K562 (cell line): Measurements from ENCODE around the gene TNFRSF6B. TPM values are rescaled to one million over a fixed set of nuclear protein-coding genes. Genes with fewer than 3 reads are reported as not detected.

Source experiments
- CBX1 ChIP-seq: sonication (generic); IDR thresholded peaks from 2 replicates; pipeline ENCODE4 v1.6.1; 2016; ENCODE audit warnings: antibody characterized with exemption, low read depth, mild to moderate bottlenecking
- FOXA3 ChIP-seq, 2 experiments: fragments of 450-650 bp in 1 of 2; sonication (generic) in 1 of 2; formaldehyde crosslinking; IDR thresholded peaks in 1 of 2; conservative IDR thresholded peaks in 1 of 2; 2 replicates each; pipeline versions ENCODE4 v1.4.0 to v1.8.0; 2020 to 2022; ENCODE audit warnings: mild to moderate bottlenecking in 2 of 2, missing genetic modification reagents in 1 of 2
- HMBOX1 ChIP-seq: sonication (generic); IDR thresholded peaks from 2 replicates; pipeline ENCODE4 v1.6.1; 2016
- MCM5 ChIP-seq: fragments of 450-650 bp; IDR thresholded peaks from 2 replicates; pipeline ENCODE4 v1.6.1; 2016; ENCODE audit warnings: low read depth
- MYC ChIP-seq, 2 experiments: fragments of 250-450 bp in 1 of 2; sonication (Bioruptor Pico) in 1 of 2; IDR thresholded peaks; 2 replicates each; pipeline versions ENCODE4 v1.5.1 to v1.6.1; 2012 to 2021; ENCODE audit warnings: low read depth in 2 of 2, borderline replicate concordance in 1 of 2, improper control_type of control experiment in 1 of 2, low read length in 1 of 2, mild to moderate bottlenecking in 1 of 2, moderate library complexity in 1 of 2
- SMARCA5 ChIP-seq: fragments of 450-650 bp; IDR thresholded peaks from 2 replicates; pipeline ENCODE4 v1.6.1; 2016
- SP1 ChIP-seq: sonication (generic); formaldehyde crosslinking; IDR thresholded peaks from 2 replicates; pipeline ENCODE4 v1.8.1; 2022; ENCODE audit warnings: mild to moderate bottlenecking, missing genetic modification reagents
- SP2 ChIP-seq: IDR thresholded peaks from 2 replicates; pipeline ENCODE4 v1.6.1; 2011; ENCODE audit warnings: mild to moderate bottlenecking, low read depth, low read length, moderate library complexity; ENCODE audit not compliant: poor library complexity, severe bottlenecking; ENCODE audit errors: extremely low read depth
- STAT5B ChIP-seq: fragments of 250-450 bp; sonication (Bioruptor Pico); IDR thresholded peaks from 2 replicates; pipeline ENCODE4 v1.8.0; 2021; ENCODE audit warnings: mild to moderate bottlenecking, inconsistent platforms
- TARDBP ChIP-seq: fragments of 450-650 bp; IDR thresholded peaks from 2 replicates; pipeline ENCODE4 v1.6.1; 2016
- TEAD1 ChIP-seq, 2 experiments: fragments of 450-650 bp in 1 of 2; sonication (generic) in 1 of 2; formaldehyde crosslinking; IDR thresholded peaks; 2 replicates each; pipeline versions ENCODE4 v1.4.0 to v1.8.0; 2020 to 2022; ENCODE audit warnings: mild to moderate bottlenecking in 2 of 2, missing genetic modification reagents in 1 of 2
- ZBTB11 ChIP-seq, 3 experiments: fragments of 200-800 bp in 1 of 3; fragments of 250-450 bp in 1 of 3; fragments of 450-650 bp in 1 of 3; sonication (Bioruptor Pico) in 1 of 3; sonication (Bioruptor generic) in 1 of 3; formaldehyde crosslinking in 1 of 3; IDR thresholded peaks; 2 replicates each; pipeline versions ENCODE4 v1.6.1 to v1.8.0; 2016 to 2022; ENCODE audit warnings: mild to moderate bottlenecking in 2 of 3, missing genetic modification characterization in 2 of 3, missing compliant biosample characterization in 1 of 3, moderate library complexity in 1 of 3
- ZBTB12 ChIP-seq: fragments of 250-450 bp; sonication (Bioruptor Pico); IDR thresholded peaks from 2 replicates; pipeline ENCODE4 v1.4.0; 2020
- ZBTB26 ChIP-seq: fragments of 450-650 bp; formaldehyde crosslinking; IDR thresholded peaks from 2 replicates; pipeline ENCODE4 v1.4.0; 2022; ENCODE audit warnings: missing genetic modification characterization
- ZNF197 ChIP-seq: fragments of 200-800 bp; sonication (Bioruptor generic); IDR thresholded peaks from 2 replicates; pipeline ENCODE4 v1.6.1; 2016; ENCODE audit warnings: low read depth, missing genetic modification characterization, missing compliant biosample characterization
- ZNF316 ChIP-seq: fragments of 450-650 bp; IDR thresholded peaks from 2 replicates; pipeline ENCODE4 v1.6.1; 2016
- ZNF324 ChIP-seq: fragments of 250-450 bp; sonication (Bioruptor Pico); IDR thresholded peaks from 2 replicates; pipeline ENCODE4 v1.4.0; 2020; ENCODE audit warnings: mild to moderate bottlenecking
- polyA plus RNA-seq, 8 experiments: library from polyadenylated mRNA; depleted of rRNA in 4 of 8; stranded (reverse) in 5 of 8; unstranded in 3 of 8; fragments of >200 nt; fragmentation: Nextera tagmentation in 2 of 8; fragmentation: Illumina TruSeq in 1 of 8; extraction: Ambion mirVana in 2 of 8; extraction: Trizol in 1 of 8; gene quantifications; 2 replicates each; pipeline versions ENCODE4 v1.2.1 to v1.2.3, GENCODE V29; 2011 to 2014; ENCODE audit warnings: inconsistent platforms in 1 of 8, missing spikeins in 1 of 8
- total RNA-seq, 7 experiments: library from RNA; depleted of rRNA in 6 of 7; stranded (reverse); fragments of >200 nt in 6 of 7; fragmentation: Illumina TruSeq in 2 of 7; extraction: Trizol in 2 of 7; gene quantifications; 2 replicates each; pipeline versions ENCODE4 v1.2.1 to v1.2.3, GENCODE V29; 2011 to 2021; ENCODE audit warnings: low replicate concordance in 1 of 7

TNFRSF6B gene
- total and polyA plus RNA-seq, 9 of the 15 experiments (the other 6 are each of a cell fraction or from before 2014, with no cell fraction given): 0.10 to 3.5 (median 0.32) TPM; not detected in 6

- TF ChIP-seq ZBTB11 (CRISPR knock-in tag; IDR thresholded peaks at IDR 0.05): peak in 2 of 3 experiments; percentile 49 to 87; a peak in 4 of 6 replicates
- no peak for TF ChIP-seq SMARCA5
- peak; percentile 41; the same call in 1 of the 2 replicates for TF ChIP-seq SP1 (CRISPR knock-in tag)
- peak; percentile 92 for TF ChIP-seq MYC (IDR thresholded peaks at IDR 0.05; ENCODE audit: low read depth, low read length)
- no peak for TF ChIP-seq MYC (CRISPR knock-in tag; IDR thresholded peaks at IDR 0.05; ENCODE audit: borderline replicate concordance, low read depth)
- TF ChIP-seq ZNF197: 0 out of 2 replicates have a peak, but pooled peaks have one; percentile 45
- TF ChIP-seq MCM5: no peak
- peak; percentile 28 to 88; a peak in 2 of 4 replicates for TF ChIP-seq TEAD1 (CRISPR knock-in tag; IDR thresholded peaks at IDR 0.05)
- TF ChIP-seq ZNF324 (CRISPR knock-in tag): 0 out of 2 replicates have a peak, but pooled peaks have one; percentile 9
- TF ChIP-seq FOXA3 (CRISPR knock-in tag; conservative IDR thresholded peaks at IDR 0.05 in 1 of 2, IDR thresholded peaks at IDR 0.05 in 1 of 2): no peak; a peak in 2 of 4 replicates
- no peak; the same call in 1 of the 2 replicates for TF ChIP-seq TARDBP
- TF ChIP-seq SP2: peak; percentile 43
- peak; percentile 74; the same call in 1 of the 2 replicates for TF ChIP-seq CBX1
- no peak for TF ChIP-seq ZBTB26 (CRISPR knock-in tag)
- no peak for TF ChIP-seq HMBOX1
- TF ChIP-seq ZBTB12 (CRISPR knock-in tag): no peak
- no peak for TF ChIP-seq ZNF316
- no peak for TF ChIP-seq STAT5B
These were observed 11.3 kb downstream of the TNFRSF6B start, which contains the start of the genes ARFRP1 and ZGPAT (continued) for GRCh38 chr20:63707558-63708300.
